HEK293T (cell line): Measurements from ENCODE around the gene NAT9.

Experiments used
- BHLHE40 ChIP-seq: fragments of 450-650 bp; IDR thresholded peaks from 2 replicates; pipeline ENCODE4 v1.6.1; 2016; ENCODE audit warnings: mild to moderate bottlenecking, moderate library complexity, borderline replicate concordance
- ELF4 ChIP-seq: fragments of 450-650 bp; IDR thresholded peaks from 2 replicates; pipeline ENCODE4 v1.6.1; 2017; ENCODE audit warnings: antibody characterized with exemption
- FOXA1 ChIP-seq: fragments of 450-650 bp; IDR thresholded peaks from 2 replicates; pipeline ENCODE4 v1.6.1; 2016; ENCODE audit warnings: mild to moderate bottlenecking
- FOXM1 ChIP-seq: fragments of 450-650 bp; IDR thresholded peaks from 2 replicates; pipeline ENCODE4 v1.6.1; 2017; ENCODE audit warnings: mild to moderate bottlenecking, borderline replicate concordance
- L3MBTL2 ChIP-seq: fragments of 450-650 bp; conservative IDR thresholded peaks from 2 replicates; pipeline ENCODE4 v1.6.1; 2016; ENCODE audit warnings: mild to moderate bottlenecking
- NFRKB ChIP-seq: fragments of 450-650 bp; IDR thresholded peaks from 2 replicates; pipeline ENCODE4 v1.6.1; 2016; ENCODE audit warnings: mild to moderate bottlenecking, moderate library complexity
- SP1 ChIP-seq: fragments of 450-650 bp; IDR thresholded peaks from 2 replicates; pipeline ENCODE4 v1.6.1; 2017
- SUZ12 ChIP-seq: fragments of 450-650 bp; IDR thresholded peaks from 2 replicates; pipeline ENCODE4 v1.6.1; 2016; ENCODE audit warnings: mild to moderate bottlenecking
- TARDBP ChIP-seq: fragments of 450-650 bp; IDR thresholded peaks from 2 replicates; pipeline ENCODE4 v1.6.1; 2016

- TF ChIP-seq ELF4: no peak
- TF ChIP-seq L3MBTL2: no peak
- no peak for TF ChIP-seq FOXM1
- TF ChIP-seq NFRKB: no peak
- TF ChIP-seq BHLHE40: no peak
- no peak for TF ChIP-seq FOXA1
- no peak for TF ChIP-seq SUZ12
- TF ChIP-seq TARDBP: no peak
- no peak for TF ChIP-seq SP1
Measured at GRCh38 chr17:74822335-74822938, 46.3 kb upstream of the NAT9 start.
